HG03460 (cell line): Measurements from ENCODE around the gene PTPRC.
A peak's percentile ranks its signal among the peaks of the same experiment; 100 is the strongest.
"Not testable (repeated sequence)": the region's sequence is repeated elsewhere in the genome, so short reads cannot be mapped to it uniquely, and the experiment has no call there.

Source experiments
- ATAC-seq: cut with Tn5 transposase; IDR thresholded peaks from one replicate; pipeline ENCODE4 v1.9.1; 2021; ENCODE audit not compliant: unreplicated experiment

PTPRC gene, protein sequence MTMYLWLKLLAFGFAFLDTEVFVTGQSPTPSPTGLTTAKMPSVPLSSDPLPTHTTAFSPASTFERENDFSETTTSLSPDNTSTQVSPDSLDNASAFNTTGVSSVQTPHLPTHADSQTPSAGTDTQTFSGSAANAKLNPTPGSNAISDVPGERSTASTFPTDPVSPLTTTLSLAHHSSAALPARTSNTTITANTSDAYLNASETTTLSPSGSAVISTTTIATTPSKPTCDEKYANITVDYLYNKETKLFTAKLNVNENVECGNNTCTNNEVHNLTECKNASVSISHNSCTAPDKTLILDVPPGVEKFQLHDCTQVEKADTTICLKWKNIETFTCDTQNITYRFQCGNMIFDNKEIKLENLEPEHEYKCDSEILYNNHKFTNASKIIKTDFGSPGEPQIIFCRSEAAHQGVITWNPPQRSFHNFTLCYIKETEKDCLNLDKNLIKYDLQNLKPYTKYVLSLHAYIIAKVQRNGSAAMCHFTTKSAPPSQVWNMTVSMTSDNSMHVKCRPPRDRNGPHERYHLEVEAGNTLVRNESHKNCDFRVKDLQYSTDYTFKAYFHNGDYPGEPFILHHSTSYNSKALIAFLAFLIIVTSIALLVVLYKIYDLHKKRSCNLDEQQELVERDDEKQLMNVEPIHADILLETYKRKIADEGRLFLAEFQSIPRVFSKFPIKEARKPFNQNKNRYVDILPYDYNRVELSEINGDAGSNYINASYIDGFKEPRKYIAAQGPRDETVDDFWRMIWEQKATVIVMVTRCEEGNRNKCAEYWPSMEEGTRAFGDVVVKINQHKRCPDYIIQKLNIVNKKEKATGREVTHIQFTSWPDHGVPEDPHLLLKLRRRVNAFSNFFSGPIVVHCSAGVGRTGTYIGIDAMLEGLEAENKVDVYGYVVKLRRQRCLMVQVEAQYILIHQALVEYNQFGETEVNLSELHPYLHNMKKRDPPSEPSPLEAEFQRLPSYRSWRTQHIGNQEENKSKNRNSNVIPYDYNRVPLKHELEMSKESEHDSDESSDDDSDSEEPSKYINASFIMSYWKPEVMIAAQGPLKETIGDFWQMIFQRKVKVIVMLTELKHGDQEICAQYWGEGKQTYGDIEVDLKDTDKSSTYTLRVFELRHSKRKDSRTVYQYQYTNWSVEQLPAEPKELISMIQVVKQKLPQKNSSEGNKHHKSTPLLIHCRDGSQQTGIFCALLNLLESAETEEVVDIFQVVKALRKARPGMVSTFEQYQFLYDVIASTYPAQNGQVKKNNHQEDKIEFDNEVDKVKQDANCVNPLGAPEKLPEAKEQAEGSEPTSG (N-terminal part only)

DNA sequence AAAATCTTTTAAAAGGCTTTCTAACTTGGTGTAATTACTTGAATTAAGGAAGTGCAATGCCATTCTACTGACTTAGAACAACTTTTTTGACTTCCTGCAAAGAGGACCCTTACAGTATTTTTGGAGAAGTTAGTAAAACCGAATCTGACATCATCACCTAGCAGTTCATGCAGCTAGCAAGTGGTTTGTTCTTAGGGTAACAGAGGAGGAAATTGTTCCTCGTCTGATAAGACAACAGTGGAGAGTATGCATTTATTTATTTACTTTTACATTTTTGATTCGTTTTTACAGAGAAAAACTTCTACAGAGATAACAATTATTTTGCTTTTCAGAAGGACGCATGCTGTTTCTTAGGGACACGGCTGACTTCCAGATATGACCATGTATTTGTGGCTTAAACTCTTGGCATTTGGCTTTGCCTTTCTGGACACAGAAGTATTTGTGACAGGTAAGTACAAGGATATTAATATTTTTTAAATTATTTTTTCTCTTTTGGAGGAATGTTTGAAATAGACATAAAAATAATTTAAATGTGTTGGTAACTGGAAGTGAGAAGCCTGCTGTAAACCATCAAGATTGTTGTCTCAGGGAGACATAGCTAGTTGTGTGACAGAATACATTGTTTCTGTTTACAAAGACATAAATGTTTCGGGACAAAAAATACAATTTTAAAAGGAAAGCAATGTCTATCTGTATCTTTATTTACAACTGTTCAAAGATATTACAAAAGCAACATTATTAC, at the start of gene PTPRC:
TSS of gene PTPRC (plus strand) at position 147 of the 742 bp plus-strand sequence. CDS start at position 376, 229 bp downstream.
- peak; percentile 82 for ATAC-seq

DNA sequence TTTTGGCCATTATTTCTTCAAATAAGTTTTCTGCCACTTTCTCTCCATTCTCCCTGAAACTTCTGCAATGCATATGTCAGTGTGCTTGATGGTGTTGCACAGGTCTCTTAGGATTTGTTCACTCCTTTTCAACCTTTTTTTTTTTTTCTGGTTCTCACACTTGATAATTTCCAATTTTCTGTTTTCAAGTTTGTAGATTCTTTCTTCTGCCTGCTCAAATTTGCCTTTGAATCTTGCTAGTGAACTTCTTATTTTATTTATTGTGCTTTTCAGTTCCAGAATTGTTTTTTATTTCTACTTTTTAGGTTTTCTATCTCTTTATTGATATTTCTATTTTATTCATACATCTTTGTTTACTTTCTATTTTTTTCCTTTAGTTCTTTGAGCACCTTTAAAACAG, 48.4 kb upstream of the PTPRC start:
- ATAC-seq = no peak

DNA sequence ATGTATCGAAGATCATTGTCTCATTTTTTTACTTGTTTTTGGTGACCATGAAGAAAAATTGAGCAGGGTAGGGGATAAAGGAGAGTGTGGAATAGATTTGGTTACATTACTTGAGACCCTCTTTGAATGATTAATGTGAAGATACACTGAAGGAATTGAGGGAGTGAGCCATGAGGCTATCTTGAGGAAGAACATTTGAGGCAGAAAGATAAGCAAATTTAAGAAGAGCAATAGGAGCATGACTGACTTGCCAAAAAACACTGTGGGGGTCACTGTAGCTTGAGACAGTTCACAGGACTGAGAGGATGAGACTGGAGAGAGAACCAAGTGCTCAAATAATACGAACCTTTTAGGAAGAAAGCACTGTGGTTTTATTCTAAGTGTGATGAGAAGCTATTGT, 43.1 kb upstream of the PTPRC start:
- no peak for ATAC-seq

DNA sequence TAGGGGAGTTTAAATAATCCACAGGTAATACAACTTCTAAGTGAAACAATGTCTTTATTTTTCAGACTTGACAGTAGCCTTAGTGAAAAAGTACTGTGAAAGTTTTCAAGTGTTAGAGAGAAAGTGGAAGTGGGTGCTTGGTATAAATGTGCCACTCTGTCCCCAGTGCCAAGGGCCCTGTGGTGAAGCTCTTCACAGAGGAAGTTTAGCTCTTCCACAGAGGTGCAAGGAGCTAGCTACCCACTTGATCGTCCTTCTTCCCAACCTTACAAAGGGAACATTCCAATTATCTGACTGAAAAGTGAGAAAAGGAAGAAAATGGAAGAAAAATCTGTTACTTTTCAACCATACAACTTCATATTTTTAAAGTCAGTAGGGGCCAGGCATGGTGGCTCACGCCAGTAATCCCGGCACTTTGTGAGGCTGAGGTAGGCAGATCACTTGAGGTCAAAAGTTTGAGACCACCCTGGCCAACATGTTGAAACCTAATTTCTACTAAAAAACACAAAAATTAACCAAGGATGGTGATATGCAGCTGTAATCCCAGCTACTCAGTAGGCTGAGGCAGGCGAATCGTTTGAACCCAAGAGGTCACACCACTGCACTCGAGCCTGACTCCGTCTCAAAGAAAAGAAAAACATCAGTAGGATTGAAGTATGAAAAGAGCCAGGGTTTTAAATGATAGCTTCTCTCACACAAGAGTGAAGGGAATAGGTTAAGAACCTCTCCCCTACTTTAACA, 41.0 kb upstream of the PTPRC start:
- ATAC-seq = no peak

DNA sequence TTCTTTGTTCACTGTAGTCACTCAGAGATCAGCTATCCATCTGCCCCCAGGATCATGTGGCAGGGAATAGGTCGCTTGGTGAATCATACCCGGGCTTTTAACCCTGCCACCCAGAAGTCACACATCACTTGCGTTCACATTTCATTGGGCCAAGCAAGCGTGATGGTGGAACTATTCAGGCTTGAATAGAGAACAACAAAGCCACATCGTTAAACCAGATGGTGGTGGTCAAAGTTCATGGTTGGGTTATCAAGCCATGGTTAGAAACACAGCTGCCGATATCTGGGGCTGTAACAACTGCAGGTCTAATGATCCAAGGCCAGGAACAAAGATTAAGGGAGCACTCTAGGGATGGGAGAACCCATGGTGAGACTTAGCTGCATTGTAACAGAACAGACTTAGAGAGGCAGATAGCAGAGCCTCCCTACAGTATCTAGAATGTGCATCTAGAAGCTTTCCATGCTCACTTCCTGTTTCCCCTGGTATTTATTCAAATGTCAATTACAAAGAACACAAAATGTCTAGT, 40.0 kb upstream of the PTPRC start:
- ATAC-seq = peak; percentile 83

DNA sequence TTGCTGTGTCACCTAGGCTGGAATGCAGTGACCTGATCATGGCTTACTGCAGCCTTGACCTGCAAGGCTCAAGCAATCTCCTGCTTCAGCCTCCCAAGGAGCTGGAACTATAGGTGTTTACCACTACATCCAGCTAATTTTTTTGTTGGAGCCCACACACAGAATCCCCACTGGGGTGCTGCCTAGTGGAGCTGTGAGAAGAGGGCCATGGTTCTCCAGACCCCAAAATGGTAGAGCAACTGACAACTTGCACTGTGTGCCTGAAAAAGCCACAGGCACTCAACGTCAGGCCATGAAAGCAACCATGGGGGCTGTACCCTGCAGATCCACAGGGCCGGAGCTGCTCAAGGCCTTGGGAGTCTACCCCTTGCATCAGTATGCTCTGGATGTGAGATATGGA, 39.1 kb upstream of the PTPRC start:
- ATAC-seq = no peak

DNA sequence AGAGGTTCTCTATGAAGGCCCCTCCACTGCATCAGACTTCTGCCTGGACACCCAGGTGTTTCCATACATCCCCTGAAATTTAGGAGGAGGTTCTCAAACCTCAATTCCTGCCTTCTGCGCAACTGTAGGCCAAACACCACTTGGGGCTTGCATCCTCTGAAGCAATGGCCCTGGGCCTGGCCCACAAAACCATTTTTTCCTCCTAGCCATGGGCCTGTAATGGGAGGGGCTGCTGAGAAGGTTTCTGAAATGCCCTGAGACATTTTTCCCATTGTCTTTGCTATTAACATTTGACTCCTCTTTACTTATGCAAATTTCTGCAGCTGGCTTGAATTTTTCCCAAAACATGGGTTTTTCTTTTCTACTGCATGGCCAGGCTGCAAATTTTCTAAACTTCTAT, 37.9 kb upstream of the PTPRC start:
- ATAC-seq = no peak

DNA sequence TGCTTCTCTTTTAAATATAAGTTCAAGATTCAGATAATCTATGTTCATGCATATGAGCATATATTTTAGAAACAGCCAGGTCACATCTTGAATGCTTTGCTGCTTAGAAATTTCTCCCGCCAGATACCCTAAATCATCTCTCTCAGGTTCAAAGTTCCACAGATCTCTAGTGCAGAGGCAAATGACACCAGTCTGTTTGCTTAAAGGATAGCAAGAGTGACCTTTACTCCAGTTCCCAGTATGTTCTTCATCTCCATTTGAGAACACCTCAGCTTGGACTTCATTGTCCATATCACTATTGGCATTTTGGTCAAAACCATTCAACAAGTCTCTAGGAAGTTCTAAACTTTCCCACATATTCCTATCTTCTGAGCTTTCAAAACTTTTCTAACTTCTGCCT, 37.5 kb upstream of the PTPRC start:
- ATAC-seq = not testable (repeated sequence)

DNA sequence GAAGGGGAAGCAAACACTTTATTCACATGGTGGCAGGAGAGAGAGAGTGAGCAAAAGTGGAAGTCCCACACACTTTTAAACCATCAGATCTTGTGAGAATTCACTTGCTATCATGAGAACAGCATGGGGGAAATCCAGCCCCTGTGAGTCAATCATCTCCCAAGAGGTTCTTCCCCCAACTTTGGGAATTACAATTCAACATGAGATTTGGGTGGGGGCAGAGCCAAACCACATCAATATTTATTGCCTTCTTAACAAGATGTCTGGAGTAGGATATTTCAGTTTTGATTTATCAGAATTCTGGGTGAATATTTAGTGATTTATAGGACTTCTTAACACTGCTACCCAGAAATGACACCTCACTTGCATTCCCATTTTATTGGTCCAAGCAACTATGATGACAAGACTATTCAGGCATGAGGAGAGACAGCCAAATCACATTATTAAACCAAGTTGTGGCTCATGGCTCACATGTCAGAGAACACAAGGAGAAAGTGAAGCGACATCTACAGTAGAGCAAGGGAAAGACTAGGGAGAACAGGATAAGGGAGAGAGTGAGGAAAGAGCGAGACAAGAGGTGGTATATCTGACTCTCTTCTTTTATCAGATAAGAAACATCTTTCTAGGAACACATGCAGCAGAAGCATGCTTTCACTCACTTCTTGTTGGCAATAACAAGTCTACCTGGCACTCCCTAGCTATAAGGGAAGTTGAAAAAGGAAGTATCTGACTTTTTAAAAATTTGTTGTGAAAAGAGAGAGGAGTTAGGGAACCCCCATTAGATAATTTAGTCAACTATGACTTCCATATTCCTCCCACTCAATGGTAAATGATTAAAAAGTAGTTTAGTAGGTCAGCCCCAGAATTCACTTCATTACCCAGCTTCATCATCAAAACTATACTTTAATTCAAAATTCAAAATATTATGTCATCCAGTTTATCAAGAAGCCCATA, 36.6 kb upstream of the PTPRC start:
- no peak for ATAC-seq

DNA sequence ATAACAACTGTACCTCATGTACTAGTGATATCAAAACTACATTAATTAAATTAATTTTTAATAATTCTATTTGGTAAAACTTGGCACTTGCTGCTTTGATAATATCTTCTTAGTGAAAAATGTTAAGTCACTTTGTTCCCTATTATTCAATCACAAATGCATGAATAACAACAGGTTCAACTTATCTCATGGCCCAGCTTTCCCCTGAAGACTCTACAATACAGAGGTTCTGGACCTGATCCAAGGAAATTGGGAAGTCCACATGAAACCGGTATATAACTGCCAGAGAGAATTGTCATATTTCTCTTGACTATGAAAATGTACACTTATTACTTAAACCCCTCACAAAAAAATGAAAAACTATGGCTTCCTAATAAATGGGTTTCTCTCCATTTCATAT, 33.9 kb upstream of the PTPRC start:
- ATAC-seq = no peak

DNA sequence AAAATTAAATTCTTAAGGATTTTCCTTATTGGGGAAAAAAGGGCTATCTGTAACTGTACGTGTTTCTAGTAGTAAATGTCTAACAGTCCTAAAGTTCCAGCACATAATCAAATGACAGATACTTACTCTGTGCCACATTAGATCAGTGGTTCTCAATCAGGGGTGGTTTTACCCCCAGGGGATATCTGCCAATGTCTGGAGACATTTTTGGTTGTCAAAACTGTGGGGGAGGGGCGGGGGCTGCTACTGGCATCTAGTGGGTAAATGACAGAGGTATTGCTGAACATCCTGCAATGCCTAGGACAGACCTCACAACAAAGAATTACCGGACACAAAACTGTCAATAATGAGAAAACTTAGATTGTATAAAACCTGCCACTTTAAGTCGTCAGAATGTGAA, 33.4 kb upstream of the PTPRC start:
- no peak for ATAC-seq

DNA sequence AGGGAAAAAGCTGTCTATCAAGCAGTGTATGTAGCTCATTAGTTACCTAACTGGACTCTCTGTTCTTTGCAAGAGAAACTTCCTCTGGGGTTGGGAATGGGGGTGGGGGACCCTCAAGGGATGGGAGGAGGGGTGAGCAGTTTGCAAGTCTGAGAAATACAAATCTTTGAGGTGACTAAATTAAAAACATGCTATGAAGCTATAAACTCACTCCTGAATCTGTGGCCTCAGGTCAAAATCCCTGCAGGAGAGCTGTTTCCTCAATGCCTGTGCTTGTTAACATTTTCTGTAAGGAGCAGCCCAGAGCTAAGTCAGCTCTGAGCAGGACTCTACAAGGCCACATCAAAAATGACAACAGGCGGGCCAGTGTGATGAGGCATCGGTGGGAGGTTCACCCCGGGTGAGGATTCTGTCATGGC, 32.8 kb upstream of the PTPRC start:
- ATAC-seq = no peak

DNA sequence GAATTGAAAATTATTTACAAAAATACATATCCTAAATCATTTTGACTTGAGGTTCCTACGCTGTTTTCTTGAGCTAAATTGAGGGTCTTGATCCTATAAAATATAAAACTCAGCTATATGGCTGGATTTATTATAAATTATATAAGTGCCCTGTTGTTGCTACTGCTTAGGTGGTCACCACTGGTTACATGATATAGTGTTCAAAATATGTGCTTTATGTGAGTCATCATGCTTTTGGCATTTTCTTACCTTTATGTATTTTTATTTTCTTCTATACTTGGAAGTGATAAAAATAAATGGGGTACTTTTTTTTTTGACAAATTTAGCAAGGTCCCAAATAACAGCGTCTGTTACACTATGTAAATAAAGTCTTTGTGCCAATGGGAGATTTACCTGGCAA, 31.1 kb upstream of the PTPRC start:
- ATAC-seq = no peak

DNA sequence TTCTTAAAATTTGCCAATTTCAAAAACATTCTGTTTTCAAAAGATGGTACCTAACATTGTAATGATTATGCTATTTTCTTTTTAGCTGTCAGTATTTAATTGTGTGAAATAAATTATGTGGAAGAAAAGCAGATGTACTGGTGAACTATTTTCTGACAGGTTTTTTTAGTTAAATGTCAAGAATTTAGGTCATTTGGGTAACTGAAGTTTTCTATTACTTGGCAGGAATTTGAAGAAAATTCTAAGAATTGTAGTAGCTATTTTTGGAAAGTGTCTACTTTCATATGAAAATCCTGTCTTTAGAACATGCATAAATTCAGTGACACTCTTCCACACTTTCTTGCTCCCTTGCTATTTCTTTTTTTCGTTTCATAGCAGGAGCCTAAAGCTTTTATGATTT, 28.5 kb upstream of the PTPRC start:
- no peak for ATAC-seq

DNA sequence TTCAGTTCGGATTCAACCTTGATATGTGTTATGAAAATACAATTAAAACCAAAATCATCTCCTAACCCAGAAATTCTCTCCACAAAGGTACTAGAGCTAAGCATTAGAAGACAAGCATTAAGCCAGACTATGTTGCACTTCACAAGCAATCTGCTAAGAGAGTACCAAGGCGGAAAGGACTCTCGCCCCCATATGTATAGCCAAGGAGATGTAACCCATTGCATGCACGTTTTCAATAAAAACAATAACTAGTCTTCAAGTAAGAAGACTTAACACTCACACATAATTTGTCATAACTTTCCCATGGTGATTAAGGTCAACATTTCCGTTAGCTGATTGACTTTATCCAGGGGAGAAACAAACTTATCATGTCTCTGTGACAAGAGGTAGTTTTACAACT, 27.6 kb upstream of the PTPRC start:
- no peak for ATAC-seq

DNA sequence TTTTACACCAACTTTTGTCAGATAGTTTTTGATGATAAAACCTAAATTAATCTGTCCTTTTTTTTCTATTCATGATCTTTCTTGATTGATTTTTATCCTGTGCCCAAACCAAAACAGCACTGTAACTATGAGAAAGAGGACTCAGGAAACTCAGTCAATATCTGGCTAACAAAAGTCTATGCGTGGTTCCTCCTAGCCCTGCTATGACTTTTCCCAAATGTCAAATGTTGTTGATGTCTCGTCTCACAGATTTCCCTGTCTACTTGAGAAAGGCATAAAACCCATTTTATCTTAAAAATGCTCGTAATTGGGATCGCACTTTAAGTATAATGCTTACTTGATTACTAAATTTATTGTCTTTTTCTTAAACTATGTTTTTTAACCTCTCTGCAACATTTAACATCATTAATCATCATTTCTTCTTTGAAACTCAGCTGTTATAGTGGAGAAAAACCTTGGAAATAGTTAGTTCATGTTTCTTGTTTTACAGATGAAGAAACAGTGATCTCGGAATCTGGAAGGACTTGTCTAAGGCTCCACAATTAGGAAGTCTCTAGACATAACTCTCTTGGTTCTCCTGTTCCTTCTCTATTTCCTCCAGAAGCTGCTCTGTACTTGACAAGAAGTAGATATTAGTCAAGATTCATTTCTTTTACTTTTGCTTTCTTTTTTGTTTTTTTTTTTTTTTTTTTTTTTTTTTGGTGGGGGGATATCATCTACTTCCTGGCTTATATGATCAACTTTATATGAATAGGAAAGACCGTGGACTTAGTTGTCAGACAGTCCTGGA, 26.2 kb upstream of the PTPRC start:
- no peak for ATAC-seq

DNA sequence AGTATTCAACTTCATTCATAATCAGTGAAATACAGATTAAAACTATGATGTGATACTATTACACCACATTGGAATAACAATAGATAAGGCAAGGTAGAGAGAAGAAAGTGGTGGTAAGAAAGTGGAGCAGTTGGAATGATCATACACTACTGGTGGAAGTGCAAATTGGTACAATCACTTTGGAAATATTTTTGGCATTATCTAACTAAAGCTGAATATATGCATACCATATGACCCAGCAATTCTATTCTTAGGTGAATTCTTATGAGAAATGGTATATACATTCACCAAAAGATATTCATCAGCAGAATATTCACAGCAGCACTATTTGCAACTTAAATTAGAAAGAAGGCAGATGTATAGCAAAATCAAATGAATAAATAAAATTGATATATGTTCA, 21.4 kb upstream of the PTPRC start:
- ATAC-seq = no peak
